GM12878 (cell line): Measurements from ENCODE around the gene EFHC1. TPM values are rescaled to one million over a fixed set of nuclear protein-coding genes. Genes with fewer than 3 reads are reported as not detected.

Experiments
- BHLHE40 ChIP-seq, 2 experiments: fragments of 450-650 bp in 1 of 2; IDR thresholded peaks; 2 replicates each; pipeline ENCODE4 v1.6.1; 2011 to 2017; ENCODE audit warnings: low read depth in 2 of 2, borderline replicate concordance in 1 of 2, improper control_type of control experiment in 1 of 2, low read length in 1 of 2, mild to moderate bottlenecking in 1 of 2
- CHD1 ChIP-seq: IDR thresholded peaks from 2 replicates; pipeline ENCODE4 v1.6.1; 2012; ENCODE audit warnings: low read depth, low read length, improper control_type of control experiment
- CHD2 ChIP-seq: IDR thresholded peaks from 2 replicates; pipeline ENCODE4 v1.6.1; 2011; ENCODE audit warnings: low read depth, low read length, improper control_type of control experiment, borderline replicate concordance
- CHD4 ChIP-seq: fragments of 200-600 bp; sonication (generic); IDR thresholded peaks from 2 replicates; pipeline ENCODE4 v1.6.1; 2016; ENCODE audit warnings: mild to moderate bottlenecking
- CREM ChIP-seq: IDR thresholded peaks from 2 replicates; pipeline ENCODE4 v1.6.1; 2014; ENCODE audit warnings: antibody characterized with exemption, low read depth
- HDGF ChIP-seq: fragments of 450-650 bp; IDR thresholded peaks from 2 replicates; pipeline ENCODE4 v1.6.1; 2016; ENCODE audit warnings: antibody characterized with exemption
- IKZF1 ChIP-seq: fragments of 450-650 bp; conservative IDR thresholded peaks from 2 replicates; pipeline ENCODE4 v1.6.1; 2017; ENCODE audit warnings: antibody characterized with exemption, mild to moderate bottlenecking
- JUNB ChIP-seq: IDR thresholded peaks from 2 replicates; pipeline ENCODE4 v1.6.1; 2016; ENCODE audit warnings: antibody characterized with exemption, mild to moderate bottlenecking
- KDM1A ChIP-seq: fragments of 200-600 bp; sonication (generic); IDR thresholded peaks from 2 replicates; pipeline ENCODE4 v1.6.1; 2016; ENCODE audit warnings: borderline replicate concordance
- MAX ChIP-seq: IDR thresholded peaks from 2 replicates; pipeline ENCODE4 v1.6.1; 2012; ENCODE audit warnings: low read depth, low read length, improper control_type of control experiment
- MTA3 ChIP-seq: IDR thresholded peaks from 2 replicates; pipeline ENCODE4 v1.6.1; 2012; ENCODE audit warnings: low read length, inconsistent platforms, borderline replicate concordance
- MXI1 ChIP-seq: fragments of 150-350 bp; IDR thresholded peaks from 2 replicates; pipeline ENCODE4 v1.6.1; 2011; ENCODE audit warnings: low read depth, mild to moderate bottlenecking, inconsistent platforms, low read length, improper control_type of control experiment
- MYC ChIP-seq: IDR thresholded peaks from 2 replicates; pipeline ENCODE4 v1.6.1; 2011; ENCODE audit warnings: mild to moderate bottlenecking, low read length, moderate library complexity, inconsistent platforms; ENCODE audit not compliant: insufficient read depth, insufficient replicate concordance, insufficient read length, severe bottlenecking
- NR2C2 ChIP-seq: IDR thresholded peaks from 2 replicates; pipeline ENCODE4 v1.6.1; 2011; ENCODE audit warnings: borderline replicate concordance, low read depth; ENCODE audit not compliant: control insufficient read depth, insufficient read length
- PAX5 ChIP-seq: IDR thresholded peaks from 2 replicates; pipeline ENCODE4 v1.6.1; 2011; ENCODE audit warnings: low read depth, low read length, borderline replicate concordance
- PAX8 ChIP-seq: fragments of 450-650 bp; IDR thresholded peaks from 2 replicates; pipeline ENCODE4 v1.6.1; 2017; ENCODE audit warnings: mild to moderate bottlenecking, moderate library complexity
- RELA ChIP-seq: fragments of 450-650 bp; IDR thresholded peaks from 2 replicates; pipeline ENCODE4 v1.8.0; 2014; ENCODE audit warnings: borderline replicate concordance; ENCODE audit not compliant: partially characterized antibody
- RELB ChIP-seq: fragments of 450-650 bp; IDR thresholded peaks from 2 replicates; pipeline ENCODE4 v1.6.1; 2017; ENCODE audit warnings: low read depth, mild to moderate bottlenecking, moderate library complexity
- SUZ12 ChIP-seq: fragments of 200-600 bp; sonication (generic); IDR thresholded peaks from one replicate; pipeline ENCODE4 v1.6.1; 2018; ENCODE audit warnings: antibody characterized with exemption, mild to moderate bottlenecking; ENCODE audit not compliant: unreplicated experiment
- TARDBP ChIP-seq: IDR thresholded peaks from 2 replicates; pipeline ENCODE4 v1.6.1; 2016; ENCODE audit warnings: borderline replicate concordance
- TBL1XR1 ChIP-seq: IDR thresholded peaks from 2 replicates; pipeline ENCODE4 v1.6.1; 2012; ENCODE audit warnings: low read depth, low read length, improper control_type of control experiment
- USF2 ChIP-seq: IDR thresholded peaks from 2 replicates; pipeline ENCODE4 v1.6.1; 2011; ENCODE audit warnings: low read depth, low read length, improper control_type of control experiment, borderline replicate concordance
- ZBTB40 ChIP-seq: fragments of 450-650 bp; IDR thresholded peaks from 2 replicates; pipeline ENCODE4 v1.6.1; 2016; ENCODE audit warnings: mild to moderate bottlenecking, moderate library complexity, borderline replicate concordance
- ZNF217 ChIP-seq: fragments of 450-650 bp; IDR thresholded peaks from 2 replicates; pipeline ENCODE4 v1.6.1; 2017; ENCODE audit warnings: antibody characterized with exemption, mild to moderate bottlenecking
- polyA plus RNA-seq, 11 experiments: library from polyadenylated mRNA; depleted of rRNA in 4 of 11; unstranded in 6 of 11; stranded (reverse) in 5 of 11; fragments of >200 nt; fragmentation: Nextera tagmentation in 4 of 11; fragmentation: Illumina TruSeq in 1 of 11; extraction: Ambion mirVana in 4 of 11; extraction: Trizol in 1 of 11; gene quantifications; 1 replicate in 1 of 11; 2 replicates in 10 of 11; pipeline versions ENCODE4 v1.2.1 to v1.2.3, GENCODE V29; 2011 to 2016; ENCODE audit warnings: inconsistent platforms in 2 of 11, missing spikeins in 2 of 11, low read depth in 1 of 11
- total RNA-seq, 4 experiments: library from RNA; depleted of rRNA in 3 of 4; stranded (reverse); fragments of >200 nt in 3 of 4; fragmentation: Illumina TruSeq in 1 of 4; extraction: Trizol in 1 of 4; gene quantifications; 2 replicates each; pipeline versions ENCODE4 v1.2.1 to v1.2.3, GENCODE V29; 2013 to 2021

Gene EFHC1
- total and polyA plus RNA-seq, 10 of the 15 experiments (the other 5 are each of a cell fraction or from before 2014, with no cell fraction given): 5.5 to 14.5 (median 8.8) TPM

- TF ChIP-seq ZBTB40: peak; percentile 85
- no peak for TF ChIP-seq CHD1
- peak; percentile 42 for TF ChIP-seq RELA
- no peak for TF ChIP-seq MYC
- TF ChIP-seq TARDBP: no peak
- TF ChIP-seq ZNF217: no peak
- TF ChIP-seq MAX: 0 out of 2 replicates have a peak, but pooled peaks have one; percentile 11
- no peak for TF ChIP-seq KDM1A
- no peak for TF ChIP-seq USF2
- TF ChIP-seq CHD2: peak; percentile 100
- no peak for TF ChIP-seq CHD4
- TF ChIP-seq CREM: peak; percentile 59; the same call in 1 of the 2 replicates
- TF ChIP-seq NR2C2: no peak
- peak; percentile 45 to 59; a peak in 2 of 4 replicates for TF ChIP-seq BHLHE40 (IDR thresholded peaks at IDR 0.05; ENCODE audit: borderline replicate concordance in 1 of 2, low read depth in 2 of 2, low read length in 1 of 2)
- TF ChIP-seq MXI1: peak; percentile 99
- no peak for TF ChIP-seq SUZ12
- TF ChIP-seq RELB: no peak
- no peak for TF ChIP-seq PAX8
- no peak for TF ChIP-seq MTA3
- TF ChIP-seq HDGF: peak; percentile 42; the same call in 1 of the 2 replicates
- TF ChIP-seq PAX5: no peak; the same call in 1 of the 2 replicates
- TF ChIP-seq TBL1XR1: peak; percentile 18; the same call in 1 of the 2 replicates
- no peak for TF ChIP-seq JUNB
- peak; percentile 86 for TF ChIP-seq IKZF1
These were observed at the start of gene EFHC1 (continued) for GRCh38 chr6:52419809-52420667.
